MM.1S (cell line): Measurements from ENCODE around the gene RNGTT.
"Not testable (repeated sequence)": the region's sequence is repeated elsewhere in the genome, so short reads cannot be mapped to it uniquely, and the experiment has no call there.

Experiments used
- DNase-seq: peaks from one replicate; pipeline ENCODE4 v3.0.0-alpha.2; 2015
- H2AFZ ChIP-seq: fragments of 300-600 bp; sonication (generic); 2 replicates; pipeline ENCODE4 v1.6.0; 2016; ENCODE audit warnings: antibody characterized with exemption, low read length
- H3F3A ChIP-seq: fragments of 300-600 bp; sonication (generic); 2 replicates; pipeline ENCODE4 v1.6.1; 2016; ENCODE audit warnings: mild to moderate bottlenecking, antibody characterized with exemption, low read length, moderate library complexity, mixed read lengths; ENCODE audit not compliant: insufficient read depth
- H3K27ac ChIP-seq: fragments of 300-600 bp; sonication (generic); 2 replicates; pipeline ENCODE4 v1.5.1; 2016; ENCODE audit warnings: mild to moderate bottlenecking, low read length
- H3K27me3 ChIP-seq: fragments of 300-600 bp; sonication (generic); replicated peaks from 2 replicates; pipeline ENCODE4 v1.6.0; 2016; ENCODE audit warnings: low read length; ENCODE audit not compliant: insufficient read depth
- H3K36me3 ChIP-seq: fragments of 300-600 bp; sonication (generic); replicated peaks from 2 replicates; pipeline ENCODE4 v1.6.1; 2016; ENCODE audit warnings: mild to moderate bottlenecking, low read length, mixed read lengths; ENCODE audit not compliant: insufficient read depth
- H3K4me1 ChIP-seq: fragments of 300-600 bp; sonication (generic); 2 replicates; pipeline ENCODE4 v1.6.1; 2016; ENCODE audit warnings: low read length, mixed read lengths
- H3K4me2 ChIP-seq: fragments of 300-600 bp; sonication (generic); 2 replicates; pipeline ENCODE4 v1.6.0; 2016; ENCODE audit warnings: low read depth, low read length
- H3K4me3 ChIP-seq: fragments of 300-600 bp; sonication (generic); 2 replicates; pipeline ENCODE4 v1.5.1; 2016; ENCODE audit warnings: low read length, mixed read lengths
- H3K79me2 ChIP-seq: fragments of 300-600 bp; sonication (generic); 2 replicates; pipeline ENCODE4 v1.6.1; 2016; ENCODE audit warnings: mixed run types, low read length, mixed read lengths
- H3K9ac ChIP-seq: fragments of 300-600 bp; sonication (generic); 2 replicates; pipeline ENCODE4 v1.6.1; 2016; ENCODE audit warnings: low read length, mixed read lengths
- H3K9me2 ChIP-seq: fragments of 300-600 bp; sonication (generic); replicated peaks from 2 replicates; pipeline ENCODE4 v1.6.1; 2016; ENCODE audit warnings: mild to moderate bottlenecking, low read length, mixed read lengths; ENCODE audit not compliant: insufficient read depth
- H3K9me3 ChIP-seq: fragments of 300-600 bp; sonication (generic); replicated peaks from 2 replicates; pipeline ENCODE4 v1.6.1; 2016; ENCODE audit warnings: mild to moderate bottlenecking, low read length, mixed read lengths; ENCODE audit not compliant: insufficient read depth
- H4K20me1 ChIP-seq: fragments of 300-600 bp; sonication (generic); 2 replicates; pipeline ENCODE4 v1.6.1; 2016; ENCODE audit warnings: mild to moderate bottlenecking, low read length, moderate library complexity, mixed read lengths; ENCODE audit not compliant: insufficient read depth
- EZH2 ChIP-seq: fragments of 300-600 bp; sonication (generic); optimal IDR thresholded peaks from 2 replicates; pipeline ENCODE3; 2017; ENCODE audit warnings: low read depth, mild to moderate bottlenecking, antibody characterized with exemption, low read length, mixed read lengths
- EZH2phosphoT487 ChIP-seq: fragments of 300-600 bp; sonication (generic); IDR thresholded peaks from 2 replicates; pipeline ENCODE4 v1.6.1; 2018; ENCODE audit warnings: antibody characterized with exemption, low read length
- TF ChIP-seq, protein P1 (sequence below): fragments of 300-600 bp; sonication (generic); IDR thresholded peaks from 2 replicates; pipeline ENCODE4 v1.5.1; 2016; ENCODE audit warnings: antibody characterized with exemption, low read length, mixed read lengths

RNGTT gene

GRCh38 chr6:88775866-88776571 lies 187.4 kb downstream of the RNGTT start:
- Histone ChIP-seq H3K4me2 (no peak overlapping the region), H3K36me3 (no peaks in the 10 kb centered on the region), H2AFZ (no peak overlapping the region), H3K4me1 (peaks cover 5% of the 10 kb centered on the region; the same call in 1 of the 2 replicates), H3K27ac (no peak overlapping the region), H3K9ac (no peak overlapping the region), H3K79me2 (no peaks in the 10 kb centered on the region), H4K20me1 (no peaks in the 10 kb centered on the region), H3K9me3 (no peaks in the 10 kb centered on the region), H3K27me3 (no peaks in the 10 kb centered on the region), H3F3A (no peaks in the 10 kb centered on the region), H3K9me2 (no peaks in the 10 kb centered on the region), H3K4me3 (no peak overlapping the region)
- no peak for DNase-seq
- TF ChIP-seq EZH2phosphoT487: no peak
- TF ChIP-seq, protein P1, sequence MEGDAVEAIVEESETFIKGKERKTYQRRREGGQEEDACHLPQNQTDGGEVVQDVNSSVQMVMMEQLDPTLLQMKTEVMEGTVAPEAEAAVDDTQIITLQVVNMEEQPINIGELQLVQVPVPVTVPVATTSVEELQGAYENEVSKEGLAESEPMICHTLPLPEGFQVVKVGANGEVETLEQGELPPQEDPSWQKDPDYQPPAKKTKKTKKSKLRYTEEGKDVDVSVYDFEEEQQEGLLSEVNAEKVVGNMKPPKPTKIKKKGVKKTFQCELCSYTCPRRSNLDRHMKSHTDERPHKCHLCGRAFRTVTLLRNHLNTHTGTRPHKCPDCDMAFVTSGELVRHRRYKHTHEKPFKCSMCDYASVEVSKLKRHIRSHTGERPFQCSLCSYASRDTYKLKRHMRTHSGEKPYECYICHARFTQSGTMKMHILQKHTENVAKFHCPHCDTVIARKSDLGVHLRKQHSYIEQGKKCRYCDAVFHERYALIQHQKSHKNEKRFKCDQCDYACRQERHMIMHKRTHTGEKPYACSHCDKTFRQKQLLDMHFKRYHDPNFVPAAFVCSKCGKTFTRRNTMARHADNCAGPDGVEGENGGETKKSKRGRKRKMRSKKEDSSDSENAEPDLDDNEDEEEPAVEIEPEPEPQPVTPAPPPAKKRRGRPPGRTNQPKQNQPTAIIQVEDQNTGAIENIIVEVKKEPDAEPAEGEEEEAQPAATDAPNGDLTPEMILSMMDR: no peak
- no peak for TF ChIP-seq EZH2

GRCh38 chr6:88768114-88768513 lies 195.3 kb downstream of the RNGTT start:
- H3F3A ChIP-seq, H3K4me2 ChIP-seq, H3K9me2 ChIP-seq, H3K9me3 ChIP-seq, H3K79me2 ChIP-seq, H3K9ac ChIP-seq, H4K20me1 ChIP-seq, H3K4me3 ChIP-seq, H3K4me1 ChIP-seq, H2AFZ ChIP-seq, H3K27me3 ChIP-seq, H3K36me3 ChIP-seq, DNase-seq, H3K27ac ChIP-seq: not testable (repeated sequence)

- Histone ChIP-seq H4K20me1 (no peaks in the 10 kb centered on the region), H3K9me2 (no peaks in the 10 kb centered on the region), H3K4me1 (no peaks in the 10 kb centered on the region), H3K36me3 (no peaks in the 10 kb centered on the region), H3K79me2 (no peaks in the 10 kb centered on the region), H3K4me2 (no peak overlapping the region), H3K4me3 (no peak overlapping the region), H3K27ac (no peak overlapping the region), H3K27me3 (no peaks in the 10 kb centered on the region), H2AFZ (no peak overlapping the region), H3F3A (no peaks in the 10 kb centered on the region), H3K9me3 (no peaks in the 10 kb centered on the region), H3K9ac (no peak overlapping the region)
- TF ChIP-seq, protein P1: no peak
- DNase-seq: no peak
These were observed 199.3 kb downstream of the RNGTT start for GRCh38 chr6:88764081-88764480.

DNA sequence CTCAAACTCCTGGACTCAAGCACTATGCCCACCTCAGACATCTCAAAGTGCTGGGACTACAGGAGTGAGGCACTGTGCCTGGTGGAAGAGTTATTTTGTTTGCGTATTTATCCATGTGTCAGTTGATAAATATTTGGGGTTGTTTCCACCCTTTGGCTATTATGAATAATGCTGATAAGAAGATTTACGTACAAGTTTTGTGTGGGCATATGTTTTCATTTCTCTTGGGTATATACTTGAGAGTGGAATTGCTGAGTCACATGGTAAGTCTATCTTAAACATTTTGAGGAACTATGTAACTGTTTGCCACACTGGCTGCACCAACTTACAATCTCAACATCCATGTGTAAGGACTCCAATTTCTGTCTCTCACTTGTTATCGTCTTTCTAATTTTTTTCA lies 200.3 kb downstream of the RNGTT start:
- DNase-seq: no peak
- no peaks in the 10 kb centered on the region for H3K9me2 ChIP-seq
- H3K4me1 ChIP-seq: no peaks in the 10 kb centered on the region
- H3K27me3 ChIP-seq: no peaks in the 10 kb centered on the region
- no peaks in the 10 kb centered on the region for H3K9me3 ChIP-seq
- H3K4me3 ChIP-seq: no peak overlapping the region
- no peaks in the 10 kb centered on the region for H4K20me1 ChIP-seq
- H3K79me2 ChIP-seq: no peaks in the 10 kb centered on the region
- TF ChIP-seq EZH2 (no peak), EZH2phosphoT487 (no peak)
- TF ChIP-seq, protein P1: no peak
- H3K27ac ChIP-seq: no peak overlapping the region
- no peak overlapping the region for H3K4me2 ChIP-seq
- no peak overlapping the region for H2AFZ ChIP-seq
- H3F3A ChIP-seq: no peaks in the 10 kb centered on the region
- no peak overlapping the region for H3K9ac ChIP-seq
- H3K36me3 ChIP-seq: no peaks in the 10 kb centered on the region
